HG02759 (cell line): ENCODE measurements around the gene PLD3.
"Not testable (repeated sequence)": the region's sequence is repeated elsewhere in the genome, so short reads cannot be mapped to it uniquely, and the experiment has no call there.

Experiments used
- ATAC-seq: cut with Tn5 transposase; IDR thresholded peaks from one replicate; pipeline ENCODE4 v1.9.1; 2021; ENCODE audit warnings: mild to moderate bottlenecking, moderate library complexity; ENCODE audit not compliant: unreplicated experiment

Gene PLD3

DNA sequence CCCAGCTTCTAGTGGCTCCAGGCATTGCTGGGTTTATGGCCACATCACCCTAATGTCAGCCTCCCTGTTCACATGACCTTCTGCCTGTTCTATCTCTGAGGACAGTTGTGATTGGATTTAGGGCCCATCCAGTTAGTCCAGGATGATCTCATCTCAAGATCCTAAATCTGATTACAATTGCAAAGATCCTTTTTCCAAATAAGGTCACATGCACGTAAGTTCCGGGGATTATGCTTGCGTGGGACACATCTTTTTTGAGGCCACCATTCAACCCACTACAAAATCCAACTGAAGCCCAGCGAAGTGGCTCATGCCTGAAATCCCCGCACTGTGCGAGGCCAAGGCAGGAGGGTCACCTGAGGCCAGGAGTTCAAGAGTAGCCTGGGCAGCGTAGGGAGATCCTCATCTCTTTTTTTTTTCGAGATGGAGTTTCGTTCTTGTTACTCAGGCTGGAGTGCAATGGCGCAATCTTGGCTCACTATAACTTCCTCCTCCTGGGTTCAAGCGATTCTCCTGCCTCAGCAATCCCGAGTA is 12.3 kb downstream of the PLD3 start:
- ATAC-seq, result no peak

DNA sequence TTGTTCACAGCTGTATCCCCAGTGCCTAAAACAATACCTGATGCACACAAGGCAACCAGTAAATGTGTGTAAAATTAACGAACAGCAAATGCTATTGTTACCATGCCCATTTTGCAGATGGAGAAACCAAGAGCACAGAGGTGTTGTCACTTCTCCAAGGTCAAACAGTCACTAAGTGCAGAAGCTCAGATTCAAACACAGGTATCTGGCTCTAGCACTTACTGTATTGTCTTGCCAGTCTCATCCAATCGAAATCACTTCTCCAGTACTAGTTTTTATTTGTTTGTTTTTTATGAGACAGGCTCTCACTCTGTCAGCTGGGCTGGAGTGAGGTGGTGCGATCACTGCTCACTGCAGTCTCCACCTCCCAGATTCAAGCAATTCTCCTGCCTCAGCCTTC is 13.7 kb downstream of the PLD3 start:
- ATAC-seq, result no peak

DNA sequence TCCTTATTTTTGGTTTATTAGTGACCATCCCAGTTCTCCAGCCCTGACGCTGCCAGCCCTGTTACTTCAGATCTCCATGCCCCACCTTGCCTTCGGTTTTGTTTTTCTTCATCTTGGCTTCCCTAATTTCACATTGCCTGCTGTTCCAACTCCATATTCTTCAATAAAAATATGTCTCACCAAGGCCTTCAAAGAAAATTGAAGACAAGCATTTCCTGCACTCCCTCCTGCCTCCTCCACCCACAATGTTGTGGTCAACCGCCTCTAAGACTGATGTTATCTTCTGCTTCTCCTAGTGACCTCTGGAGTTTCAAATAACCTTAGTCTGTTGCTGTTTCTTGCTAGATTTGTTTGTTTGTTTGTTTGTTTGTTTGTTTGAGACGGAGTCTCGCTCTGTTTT is 14.6 kb downstream of the PLD3 start:
- ATAC-seq, result no peak

DNA sequence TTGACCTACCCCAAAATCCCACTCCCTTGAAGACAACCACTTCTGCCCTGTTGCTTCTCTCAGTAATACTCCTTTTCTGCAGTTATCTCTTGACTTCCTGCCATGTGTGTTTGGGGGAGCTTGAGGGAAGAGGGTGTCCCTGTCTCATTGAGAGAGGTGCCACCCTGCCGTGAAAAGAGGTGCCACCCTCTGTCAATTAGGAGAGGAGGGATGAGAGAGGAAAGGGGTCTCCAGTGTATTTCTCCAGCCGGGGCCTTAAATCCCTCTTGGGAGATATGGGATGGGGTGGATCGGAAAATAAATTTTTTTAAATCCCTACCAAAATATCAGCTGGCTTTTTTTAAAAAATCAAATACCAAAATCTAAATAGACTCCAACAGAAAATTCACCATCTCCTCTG is 16.5 kb downstream of the PLD3 start:
- no peak for ATAC-seq

DNA sequence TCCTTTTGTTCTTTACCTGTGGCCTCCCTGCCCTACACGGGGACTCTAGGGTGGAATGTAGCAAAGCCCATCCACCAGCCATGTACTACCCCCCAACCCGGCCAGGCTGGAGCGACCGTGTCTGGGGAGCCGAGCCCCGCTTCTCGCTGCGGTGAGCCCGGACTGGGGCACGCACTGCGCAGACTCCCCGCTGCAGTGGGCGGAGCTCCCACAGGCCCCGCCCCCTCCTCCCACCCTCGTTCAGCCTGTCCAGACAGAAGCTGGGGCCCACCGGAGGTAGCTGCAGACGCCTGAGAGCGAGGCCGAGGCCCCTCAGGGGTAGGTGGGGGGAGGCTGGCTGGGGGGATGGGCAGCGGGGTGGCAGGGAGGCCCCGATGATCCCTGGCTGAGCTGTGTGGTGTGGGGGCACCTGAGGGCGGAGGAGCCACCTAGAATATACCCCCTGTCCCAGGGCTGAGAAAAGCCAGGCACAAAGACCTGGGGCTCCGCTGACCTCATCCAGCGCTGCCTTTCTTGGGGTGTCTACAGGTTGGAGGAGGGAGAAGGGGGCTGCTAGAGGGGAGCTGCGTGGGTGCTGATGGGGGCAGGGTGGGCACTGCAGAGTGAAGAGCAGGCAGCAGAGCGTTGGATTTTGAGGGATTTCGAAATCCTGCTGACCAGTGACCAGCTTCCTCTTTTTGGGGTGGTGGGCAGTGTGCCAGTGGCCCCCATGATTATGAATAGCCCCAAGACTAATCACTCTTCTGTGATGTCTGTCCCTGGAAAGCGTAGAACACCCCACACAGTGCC is 17.3 kb downstream of the PLD3 start:
- no peak for ATAC-seq

DNA sequence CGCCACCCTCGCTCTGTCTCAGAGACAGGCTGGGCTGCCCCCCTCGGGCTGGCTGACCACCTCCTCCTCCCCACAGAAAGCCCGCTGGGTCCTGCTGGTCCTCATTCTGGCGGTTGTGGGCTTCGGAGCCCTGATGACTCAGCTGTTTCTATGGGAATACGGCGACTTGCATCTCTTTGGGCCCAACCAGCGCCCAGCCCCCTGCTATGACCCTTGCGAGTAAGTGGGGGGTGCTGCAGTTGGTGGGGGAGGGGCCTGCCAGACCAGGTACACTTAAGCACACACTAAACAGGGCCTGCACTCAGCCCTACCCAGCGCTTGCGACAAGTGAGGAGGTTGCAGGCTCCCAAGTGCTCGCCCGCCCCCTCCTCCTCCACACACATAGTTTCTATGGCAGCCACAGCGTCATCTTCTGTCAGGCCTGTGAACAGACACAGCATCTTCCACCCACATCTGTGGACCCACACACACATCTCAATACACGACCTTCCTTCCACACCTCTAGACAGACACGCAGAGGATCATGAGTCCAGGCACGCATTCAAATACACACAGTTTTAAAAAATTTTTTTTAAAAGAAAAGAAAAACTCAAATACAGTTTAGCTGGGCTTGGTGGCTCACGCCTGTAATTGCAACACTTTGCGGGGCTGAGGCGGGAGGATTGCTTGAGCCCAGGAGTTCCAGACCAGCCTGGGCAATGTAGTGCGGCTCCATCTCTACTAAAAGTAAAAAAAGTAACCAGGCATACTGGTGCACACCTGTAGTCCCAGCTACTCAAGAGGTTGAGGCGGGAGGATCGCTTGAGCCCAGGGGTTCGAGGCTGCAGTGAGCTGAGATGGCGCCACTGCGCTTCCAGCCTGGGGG is 18.4 kb downstream of the PLD3 start:
- ATAC-seq, result no peak

DNA sequence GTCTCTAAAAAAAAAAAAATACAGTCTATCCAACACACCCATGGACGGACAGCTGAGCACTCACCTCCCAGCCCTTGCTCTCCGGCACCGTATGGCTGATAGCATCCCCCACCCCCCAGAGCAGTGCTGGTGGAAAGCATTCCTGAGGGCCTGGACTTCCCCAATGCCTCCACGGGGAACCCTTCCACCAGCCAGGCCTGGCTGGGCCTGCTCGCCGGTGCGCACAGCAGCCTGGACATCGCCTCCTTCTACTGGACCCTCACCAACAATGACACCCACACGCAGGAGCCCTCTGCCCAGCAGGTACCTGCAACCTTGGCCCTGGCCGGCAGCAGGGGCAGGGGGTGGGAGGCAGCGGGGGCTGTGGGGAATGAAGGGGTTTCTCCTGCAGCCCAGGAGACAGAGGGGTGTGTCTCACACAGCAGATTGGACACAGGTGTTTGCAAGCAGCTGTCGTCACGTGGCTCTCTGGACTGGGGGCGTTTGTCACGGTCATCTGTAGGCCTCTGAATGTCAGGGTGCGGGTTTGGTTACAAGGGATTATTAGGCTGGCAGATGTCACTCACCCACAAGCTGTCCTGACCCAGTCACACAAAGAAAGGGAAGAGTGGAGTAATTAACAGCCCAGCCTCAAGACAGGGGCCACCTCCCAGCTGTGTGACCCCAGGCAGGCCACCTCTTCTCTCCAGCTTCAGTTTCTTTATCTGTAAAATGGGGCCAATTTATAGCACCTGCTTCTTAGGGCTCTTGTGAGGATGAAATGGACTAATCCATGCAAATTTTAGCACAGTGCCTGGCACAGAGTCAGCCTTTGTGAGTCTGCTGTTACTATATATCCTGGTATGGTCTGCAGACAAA is 19.3 kb downstream of the PLD3 start:
- ATAC-seq, result no peak

DNA sequence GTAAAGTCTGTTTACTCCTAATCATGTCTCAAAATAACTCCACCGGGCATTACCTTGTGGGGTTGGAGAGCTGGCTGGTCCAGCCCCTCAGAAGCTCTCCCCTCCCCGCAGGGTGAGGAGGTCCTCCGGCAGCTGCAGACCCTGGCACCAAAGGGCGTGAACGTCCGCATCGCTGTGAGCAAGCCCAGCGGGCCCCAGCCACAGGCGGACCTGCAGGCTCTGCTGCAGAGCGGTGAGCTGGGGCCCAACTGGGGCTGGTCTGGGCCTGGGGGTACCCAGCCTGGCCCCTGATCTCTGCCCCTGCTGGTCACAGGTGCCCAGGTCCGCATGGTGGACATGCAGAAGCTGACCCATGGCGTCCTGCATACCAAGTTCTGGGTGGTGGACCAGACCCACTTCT is 21.3 kb downstream of the PLD3 start:
- no peak for ATAC-seq

DNA sequence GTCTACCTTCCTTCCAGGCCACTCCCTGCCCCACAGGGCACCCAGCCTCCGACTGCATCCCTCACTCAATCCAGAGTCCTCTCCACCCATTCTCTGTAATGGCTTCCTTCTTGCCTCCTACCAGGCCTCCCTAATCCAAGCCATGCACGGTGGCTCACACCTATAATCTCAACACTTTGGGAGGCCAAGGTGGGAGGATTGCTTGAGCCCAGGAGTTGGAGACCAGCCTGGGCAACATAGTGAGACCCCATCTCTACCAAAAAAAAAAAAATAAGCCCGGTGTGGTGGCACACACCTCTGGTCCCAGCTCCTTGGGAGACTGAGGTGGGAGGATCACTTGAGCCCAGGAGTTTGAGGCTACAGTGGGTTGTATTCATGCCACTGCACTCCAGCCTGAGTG is 21.8 kb downstream of the PLD3 start:
- not testable (repeated sequence) for ATAC-seq

DNA sequence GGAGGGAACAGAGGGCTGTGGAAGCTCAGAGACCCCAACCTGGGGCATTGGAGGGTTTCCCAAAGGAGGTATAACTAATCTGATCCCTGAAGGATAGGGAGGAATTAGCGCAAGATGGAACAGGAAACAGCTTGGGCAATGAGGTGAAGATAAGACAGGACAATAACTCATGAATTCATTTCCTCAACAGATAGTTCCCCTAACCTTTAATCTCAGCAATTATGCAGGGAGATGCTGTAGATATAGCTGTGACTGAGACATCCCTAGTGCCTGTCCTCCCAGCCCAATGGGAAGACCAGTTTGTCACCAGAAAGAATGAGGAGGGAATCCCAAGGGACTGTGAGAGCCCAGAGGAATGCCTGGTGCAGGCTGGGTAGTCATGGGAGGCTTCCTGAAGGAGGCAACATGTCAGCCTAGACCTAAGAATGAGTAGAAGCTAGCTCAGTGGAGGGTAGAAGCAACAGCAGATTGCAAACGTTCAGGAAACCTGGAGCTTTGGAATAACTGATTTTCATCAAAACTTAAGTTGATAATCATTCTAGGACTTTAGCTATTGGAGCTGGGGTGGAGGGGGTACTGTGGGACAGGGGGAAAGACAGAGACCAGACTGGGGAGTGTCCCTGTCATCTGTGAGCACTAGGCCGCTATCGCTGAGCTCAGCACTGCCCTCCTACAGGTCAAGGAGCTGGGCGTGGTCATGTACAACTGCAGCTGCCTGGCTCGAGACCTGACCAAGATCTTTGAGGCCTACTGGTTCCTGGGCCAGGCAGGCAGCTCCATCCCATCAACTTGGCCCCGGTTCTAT is 22.7 kb downstream of the PLD3 start:
- no peak for ATAC-seq

DNA sequence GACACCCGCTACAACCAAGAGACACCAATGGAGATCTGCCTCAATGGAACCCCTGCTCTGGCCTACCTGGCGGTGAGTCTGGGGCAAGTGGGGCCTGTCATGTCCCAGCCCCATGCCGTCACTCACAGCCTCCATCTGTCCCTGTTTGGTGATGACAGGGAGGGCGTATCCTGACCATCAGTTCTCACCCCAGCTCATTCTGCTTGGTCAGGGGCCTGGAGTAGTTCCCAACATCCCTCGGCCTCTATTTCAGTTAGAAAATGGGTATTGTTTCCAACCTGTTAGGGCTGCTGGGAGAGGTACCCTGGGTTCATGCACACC is 23.3 kb downstream of the PLD3 start:
- ATAC-seq, result no peak

DNA sequence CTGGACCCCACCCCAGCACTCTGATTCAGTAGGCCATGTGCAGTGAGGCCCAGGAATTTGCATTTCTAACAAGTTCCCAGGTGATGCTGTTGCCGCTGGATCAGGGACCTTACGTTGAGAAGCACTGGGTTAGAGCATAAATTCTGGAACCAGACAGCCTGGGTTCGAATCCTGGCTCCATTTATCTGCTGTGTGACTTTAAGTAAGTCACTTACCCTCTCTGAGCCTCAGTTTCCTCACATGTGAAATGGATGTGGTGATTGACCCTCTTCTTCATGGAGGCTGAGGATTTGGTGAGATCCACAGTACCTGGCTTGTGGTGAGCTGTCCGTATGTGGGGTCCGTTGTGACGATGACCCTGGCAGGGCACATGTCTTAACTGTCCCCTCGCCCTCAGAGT is 25.6 kb downstream of the PLD3 start:
- ATAC-seq, result no peak

DNA sequence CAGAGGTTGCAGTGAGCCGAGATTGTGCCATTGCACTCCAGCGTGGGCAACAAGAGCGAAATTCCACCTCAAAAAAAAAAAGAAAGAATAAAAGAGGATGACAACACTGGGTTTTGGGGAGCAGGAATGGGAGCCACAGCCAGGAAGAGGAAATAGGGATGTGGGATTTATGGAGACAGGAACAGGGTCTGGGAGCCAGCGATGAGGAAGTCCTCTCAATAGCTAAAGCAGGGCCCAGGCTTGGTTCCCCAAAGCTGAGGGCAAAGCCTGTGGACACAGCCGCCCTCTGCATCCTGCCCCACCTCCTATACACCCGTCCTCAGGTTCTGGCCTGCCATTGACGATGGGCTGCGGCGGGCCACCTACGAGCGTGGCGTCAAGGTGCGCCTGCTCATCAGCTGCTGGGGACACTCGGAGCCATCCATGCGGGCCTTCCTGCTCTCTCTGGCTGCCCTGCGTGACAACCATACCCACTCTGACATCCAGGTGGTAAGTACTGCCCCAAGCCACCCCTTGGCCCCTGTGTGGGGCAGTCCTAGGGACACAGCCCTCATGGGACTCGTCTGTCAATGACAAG is 27.9 kb downstream of the PLD3 start:
- no peak for ATAC-seq

DNA sequence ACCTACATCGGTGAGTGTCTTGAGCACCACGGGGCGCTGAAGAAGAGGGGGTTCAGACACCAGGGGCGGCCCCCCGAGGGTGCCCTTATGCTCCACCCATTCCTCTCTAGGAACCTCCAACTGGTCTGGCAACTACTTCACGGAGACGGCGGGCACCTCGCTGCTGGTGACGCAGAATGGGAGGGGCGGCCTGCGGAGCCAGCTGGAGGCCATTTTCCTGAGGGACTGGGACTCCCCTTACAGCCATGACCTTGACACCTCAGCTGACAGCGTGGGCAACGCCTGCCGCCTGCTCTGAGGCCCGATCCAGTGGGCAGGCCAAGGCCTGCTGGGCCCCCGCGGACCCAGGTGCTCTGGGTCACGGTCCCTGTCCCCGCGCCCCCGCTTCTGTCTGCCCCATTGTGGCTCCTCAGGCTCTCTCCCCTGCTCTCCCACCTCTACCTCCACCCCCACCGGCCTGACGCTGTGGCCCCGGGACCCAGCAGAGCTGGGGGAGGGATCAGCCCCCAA is 29.4 kb downstream of the PLD3 start:
- ATAC-seq, result no peak

DNA sequence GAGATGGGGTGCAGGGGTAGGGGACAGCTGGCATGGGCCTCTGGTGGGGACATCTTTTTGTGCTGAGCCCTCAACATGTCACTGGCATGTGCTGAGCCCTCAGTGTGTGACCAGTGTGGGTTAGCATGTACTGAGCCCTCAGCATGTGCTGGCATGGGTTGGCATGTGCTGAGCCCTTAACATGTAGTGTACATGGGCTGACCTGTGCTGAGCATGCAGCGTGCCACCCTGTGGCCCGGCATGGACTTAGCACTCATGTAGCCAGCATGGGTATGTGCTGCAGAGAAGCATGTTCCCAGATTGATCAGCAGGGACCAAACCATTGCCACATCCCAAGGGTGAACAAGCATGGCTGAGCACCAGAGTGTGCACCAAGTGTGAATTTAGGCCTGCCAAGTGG is 30.0 kb downstream of the PLD3 start:
- ATAC-seq, result no peak

DNA sequence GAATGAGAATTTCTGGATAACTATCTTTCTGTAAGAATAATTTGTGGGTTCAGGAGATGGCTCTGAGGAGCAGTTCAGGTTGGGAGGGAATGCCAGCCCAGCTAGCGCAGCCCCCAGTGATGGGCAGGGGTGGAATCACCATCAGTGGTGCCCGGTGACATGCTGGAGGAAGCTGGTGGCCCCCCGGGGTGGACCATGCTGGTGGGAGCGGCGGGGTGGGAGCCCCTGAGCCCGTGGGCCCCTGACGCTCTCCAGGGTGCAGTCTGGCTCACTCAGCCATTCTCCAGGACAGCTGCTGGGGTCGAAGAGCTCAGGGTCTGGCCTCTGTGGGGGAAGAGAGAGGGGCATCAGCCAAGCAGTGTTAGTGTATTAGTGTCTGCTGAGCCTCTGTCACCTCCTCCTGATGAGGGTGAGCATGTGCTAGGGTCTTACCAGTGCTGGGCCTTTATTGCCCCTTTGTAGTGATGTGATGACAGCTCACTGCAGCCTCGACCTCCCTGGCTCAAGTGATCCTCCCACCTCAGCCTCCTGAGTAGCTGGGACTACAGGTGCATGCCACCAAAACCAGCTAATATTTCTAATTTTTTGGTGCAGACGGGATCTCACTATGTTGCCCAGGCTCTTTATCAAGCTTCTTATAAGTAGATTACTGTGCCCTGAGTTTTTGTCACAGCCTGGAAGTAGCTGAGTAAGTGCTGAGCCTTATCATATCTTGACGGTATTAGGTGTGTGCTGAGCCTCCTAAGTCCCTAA is 31.1 kb downstream of the PLD3 start:
- ATAC-seq, result no peak

DNA sequence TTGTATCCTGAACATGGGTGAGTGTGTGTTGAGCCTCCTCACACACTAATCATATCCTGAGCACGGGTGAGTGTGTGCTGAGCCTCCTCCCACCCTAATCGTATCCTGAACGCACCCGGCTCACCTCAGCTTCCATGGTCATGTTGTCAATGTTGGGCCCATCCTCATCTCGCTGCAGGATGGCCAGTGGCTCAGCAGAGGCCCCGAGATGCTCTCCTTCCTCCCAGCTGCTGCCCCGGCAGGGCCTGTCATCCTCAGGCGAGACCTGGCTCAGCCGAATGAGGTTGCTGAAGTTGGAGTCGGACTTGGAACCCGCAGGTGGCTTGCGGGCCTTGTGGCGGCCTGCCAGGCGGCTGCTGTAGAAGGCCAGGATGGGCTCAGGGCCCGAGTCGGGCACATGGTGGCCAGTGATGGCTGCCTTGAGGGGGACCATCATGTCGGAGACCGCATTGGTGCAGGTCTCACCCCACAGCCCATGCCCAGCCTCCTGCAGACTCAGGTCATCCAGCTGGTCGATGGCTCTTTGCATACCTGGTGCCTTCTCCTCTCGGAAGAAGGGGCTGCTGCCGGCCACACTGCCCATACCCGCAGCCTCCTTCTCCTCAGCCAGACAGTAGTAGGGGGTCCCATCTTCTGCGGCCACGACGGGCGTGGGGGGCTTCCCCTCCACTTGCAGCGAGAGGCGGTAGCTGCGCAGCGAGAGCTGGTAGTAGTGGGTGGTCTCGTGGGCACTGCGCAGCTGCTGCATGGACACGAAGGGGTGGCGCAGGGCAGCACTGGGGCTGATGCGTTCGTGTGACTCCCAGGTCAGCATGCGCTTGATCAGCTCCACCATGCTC is 31.9 kb downstream of the PLD3 start:
- no peak for ATAC-seq

DNA sequence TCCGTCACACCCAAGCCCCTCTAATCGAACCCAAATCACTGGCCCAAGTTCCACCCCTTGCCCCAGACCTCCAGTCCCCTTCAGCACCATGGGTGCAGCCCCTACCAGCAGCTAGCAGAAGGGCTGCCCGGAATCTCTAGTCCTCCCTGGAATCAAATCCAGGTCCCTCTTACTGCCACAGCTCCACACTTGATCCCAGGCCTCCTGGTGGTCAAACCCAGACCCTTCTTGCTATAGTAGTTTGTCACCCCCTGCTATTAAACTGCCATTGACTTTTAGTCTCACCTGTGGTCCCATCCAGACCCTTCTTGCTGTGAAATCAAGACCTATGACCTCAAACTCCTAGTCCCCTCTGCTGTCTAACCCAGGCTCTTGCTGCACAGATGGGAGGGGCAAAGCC is 32.8 kb downstream of the PLD3 start:
- ATAC-seq, result no peak
